Posterior vena cava (tissue), 2 donors: ENCODE measurements around the gene SLX1A. TPM values are rescaled to one million over a fixed set of nuclear protein-coding genes. Genes with fewer than 3 reads are reported as not detected.
"Not testable (repeated sequence)": the region's sequence is repeated elsewhere in the genome, so short reads cannot be mapped to it uniquely, and the experiment has no call there.

Experiments used
- DNase-seq: peaks from one replicate; pipeline ENCODE4 v3.0.0-alpha.2; 2020; ENCODE audit warnings: low spot score
- intact Hi-C, 2 donors: fragments of 100-400 bp; cut with DNase I; formaldehyde crosslinking; loops; one replicate each; pipeline versions ENCODE4 v1.14.1 to v1.14.2; 2022 to 2023
- long read RNA-seq, 2 donors: library from polyadenylated mRNA; unstranded; transcript quantifications; one replicate each; pipeline ENCODE4 v2.0.0, GENCODE V29; 2020 to 2021
- total RNA-seq, 2 donors: library from RNA; stranded (reverse); fragmentation: NEBNext Ultra II Directional; extraction: Animal tissue kit (Norgen Biotek cat#: 25700); gene quantifications; one replicate each; pipeline ENCODE4 v1.2.1, GENCODE V29; 2021
- donor health status: DM: yes; HTN: yes; CAD: no.
- donor health status: DM: yes; HTN: yes; CAD: no.

SLX1A gene
- total RNA-seq = 10 to 100 TPM; 19.8 to 21.5 TPM
- long read RNA-seq, donor 1, partial matches to known transcripts = 1 of 6 reads
- long read RNA-seq, donor 1, other reads (novel, unspliced or antisense) = 0 of 6 reads
- long read RNA-seq, donor 2, transcript SLX1A-201 (6 exons, 1,091 nt) = major isoform, 25 of 36 reads
- long read RNA-seq, donor 2, partial matches to known transcripts = 1 of 36 reads
- long read RNA-seq, donor 2, other reads (novel, unspliced or antisense) = 3 of 36 reads

- DNase-seq = not testable (repeated sequence)
These were observed at the start of gene SLX1A, which contains the start of gene BOLA2B for GRCh38 chr16:30193615-30194014. SLX1A (plus strand) TSS chr16:30193875; CDS start chr16:30194085, 210 bp downstream. BOLA2B (minus strand) TSS chr16:30193666; CDS start chr16:30193595, 71 bp downstream.

DNA sequence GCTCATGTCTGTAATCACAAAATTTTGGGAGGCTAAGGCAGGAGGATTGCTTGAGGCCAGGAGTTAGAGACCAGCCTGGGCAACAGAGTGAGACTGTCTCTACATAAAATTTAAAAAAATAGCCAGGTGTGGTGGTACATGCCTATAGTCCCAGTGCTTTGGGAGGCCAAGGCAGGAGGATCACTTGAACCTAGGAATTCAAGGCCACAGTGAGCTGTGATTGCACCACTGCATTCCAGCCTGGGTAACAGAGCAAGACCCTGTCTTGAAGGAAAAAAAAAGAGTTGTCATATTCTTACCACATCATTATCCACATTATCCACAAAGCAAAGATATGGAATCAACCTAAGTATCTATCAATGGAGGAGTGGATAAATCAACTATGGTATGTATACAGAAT lies 49.7 kb upstream of the SLX1A start:
- no peak for DNase-seq
- intact Hi-C loops = no loop called here

More at GRCh38 chr16:30193615-30194014, at the start of gene SLX1A, which contains the start of gene BOLA2B:
- intact Hi-C loops = not testable (repeated sequence)

- intact Hi-C loops = no loop called here
- DNase-seq = no peak
These were observed 48.8 kb upstream of the SLX1A start for GRCh38 chr16:30144917-30145316.

- no peak for DNase-seq
- intact Hi-C loops = no loop called here
These were observed 48.0 kb upstream of the SLX1A start for GRCh38 chr16:30145657-30146056.

DNA sequence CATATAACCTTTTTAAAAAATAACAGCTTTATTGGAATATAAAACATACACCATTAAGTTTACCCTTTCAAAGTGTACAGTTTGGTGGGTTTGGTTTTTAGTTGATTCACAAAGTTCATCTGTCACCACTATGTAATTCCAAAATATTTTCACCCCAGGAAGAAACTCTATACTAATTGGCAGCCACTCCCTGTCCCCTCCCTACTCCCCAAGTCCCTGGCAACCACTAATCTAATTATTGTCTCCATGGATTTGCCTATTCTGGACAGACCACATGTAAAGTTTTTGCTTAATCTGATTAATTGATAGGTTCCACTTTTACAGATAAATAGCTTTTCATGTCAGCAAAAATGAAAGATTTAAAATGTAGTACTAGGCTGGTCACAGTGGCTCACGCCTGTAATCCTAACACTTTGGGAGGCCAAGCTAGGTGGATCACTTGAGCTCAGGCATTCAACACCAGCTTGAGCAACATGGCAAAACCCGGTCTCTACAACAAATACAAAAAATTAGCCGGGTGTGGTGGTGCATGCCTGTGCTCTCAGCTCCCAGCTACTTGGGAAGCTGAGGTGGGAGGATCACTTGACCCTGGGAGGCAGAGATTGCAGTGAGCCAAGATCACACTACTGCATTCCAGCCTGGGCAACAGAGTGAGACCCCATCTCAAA lies 45.7 kb upstream of the SLX1A start:
- intact Hi-C loops = no loop called here

DNA sequence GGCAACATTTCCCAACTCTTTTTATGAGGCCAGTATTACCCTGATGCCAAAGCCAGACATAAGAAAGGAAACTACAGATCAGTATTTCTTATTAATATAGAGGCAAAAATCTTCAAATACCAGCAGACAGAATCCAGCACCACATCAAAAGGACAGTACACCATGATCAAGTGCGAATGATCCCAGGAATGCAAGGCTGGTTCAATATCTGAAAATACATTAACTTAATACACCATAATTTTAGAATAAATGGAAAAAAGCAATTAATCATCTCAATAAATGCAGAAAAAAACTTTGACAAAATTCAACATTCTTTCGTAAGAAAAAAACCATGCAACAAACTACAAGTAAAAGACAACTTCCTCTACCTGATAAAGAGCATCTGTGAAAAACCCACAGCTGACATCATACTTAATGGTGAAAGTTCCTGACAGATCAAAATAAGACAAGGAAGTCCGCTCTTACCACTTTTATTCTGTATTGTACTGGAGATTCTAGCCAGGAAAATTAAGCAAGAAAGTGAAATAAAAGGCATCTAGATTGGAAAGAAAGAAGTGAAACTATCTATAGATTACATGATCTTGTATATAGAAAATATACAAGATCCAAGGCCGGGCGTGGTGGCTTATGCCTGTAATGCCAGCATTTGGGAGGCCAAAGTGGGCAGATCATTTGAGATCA lies 44.3 kb upstream of the SLX1A start:
- DNase-seq = no peak
- intact Hi-C loops = no loop called here

More for the DNA sequence above, 45.7 kb upstream of the SLX1A start:
- DNase-seq = peak; percentile 35

- intact Hi-C loops = no loop called here
- DNase-seq = no peak
These were observed 42.6 kb upstream of the SLX1A start for GRCh38 chr16:30151091-30151490.

DNA sequence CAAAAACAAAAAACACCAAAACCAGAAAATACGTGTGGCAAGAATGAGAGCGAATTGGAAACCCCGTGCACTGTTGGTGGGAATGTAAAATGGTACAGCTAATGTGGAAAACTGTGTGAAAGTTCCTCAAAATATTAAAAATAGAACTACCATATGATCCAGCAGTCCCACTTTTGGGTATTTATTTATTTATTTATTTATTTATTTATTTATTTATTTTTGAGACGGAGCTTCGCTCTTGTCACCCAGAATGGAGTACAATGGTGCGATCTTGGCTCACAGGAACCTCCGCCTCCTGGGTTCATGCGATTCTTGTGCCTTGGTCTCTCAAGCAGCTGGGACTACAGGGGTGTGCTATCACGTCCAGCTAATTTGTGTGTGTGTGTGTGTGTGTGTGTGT lies 41.2 kb upstream of the SLX1A start:
- intact Hi-C loops = no loop called here
- no peak for DNase-seq

DNA sequence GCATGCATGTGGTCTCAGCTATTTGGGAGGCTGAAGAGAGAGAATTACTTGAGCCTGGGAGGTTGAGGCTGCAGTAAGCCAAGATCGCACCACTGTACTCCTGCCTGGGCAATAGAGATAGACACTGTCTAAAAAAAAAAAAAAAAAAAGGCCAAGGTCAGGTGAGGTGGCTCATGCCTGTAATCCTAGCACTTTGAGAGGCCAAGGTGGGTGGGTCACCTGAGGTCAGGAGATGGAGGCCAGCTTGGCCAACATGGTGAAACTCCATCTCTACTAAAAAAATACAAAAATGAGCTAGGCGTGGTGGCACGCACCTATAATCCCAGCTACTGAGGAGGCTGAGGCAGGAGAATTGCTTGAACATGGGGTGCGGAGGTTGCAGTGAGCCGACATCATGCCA lies 38.5 kb upstream of the SLX1A start:
- intact Hi-C loops = no loop called here
- no peak for DNase-seq

DNA sequence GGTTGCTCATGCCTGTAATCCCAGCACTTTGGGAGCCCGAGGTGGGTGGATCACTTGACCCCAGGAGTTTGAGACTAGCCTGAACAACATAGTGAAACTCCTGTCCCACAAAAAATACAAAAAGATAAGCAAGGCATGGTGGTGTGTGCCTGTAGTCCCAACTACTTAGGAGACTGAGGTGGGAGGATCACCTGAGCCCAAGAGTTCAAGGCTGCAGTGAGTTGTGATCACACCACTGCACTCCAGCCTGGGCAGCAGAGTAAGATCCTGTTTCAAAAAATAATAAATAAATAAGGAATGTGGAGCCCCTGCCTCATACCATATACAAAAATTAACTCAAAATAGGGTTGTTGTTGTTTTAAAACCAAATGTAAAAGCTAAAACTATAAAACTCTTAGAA lies 36.5 kb upstream of the SLX1A start:
- DNase-seq = no peak
- intact Hi-C loops = no loop called here

- intact Hi-C loops = no loop called here
These were observed 30.1 kb upstream of the SLX1A start for GRCh38 chr16:30163538-30163937.

DNA sequence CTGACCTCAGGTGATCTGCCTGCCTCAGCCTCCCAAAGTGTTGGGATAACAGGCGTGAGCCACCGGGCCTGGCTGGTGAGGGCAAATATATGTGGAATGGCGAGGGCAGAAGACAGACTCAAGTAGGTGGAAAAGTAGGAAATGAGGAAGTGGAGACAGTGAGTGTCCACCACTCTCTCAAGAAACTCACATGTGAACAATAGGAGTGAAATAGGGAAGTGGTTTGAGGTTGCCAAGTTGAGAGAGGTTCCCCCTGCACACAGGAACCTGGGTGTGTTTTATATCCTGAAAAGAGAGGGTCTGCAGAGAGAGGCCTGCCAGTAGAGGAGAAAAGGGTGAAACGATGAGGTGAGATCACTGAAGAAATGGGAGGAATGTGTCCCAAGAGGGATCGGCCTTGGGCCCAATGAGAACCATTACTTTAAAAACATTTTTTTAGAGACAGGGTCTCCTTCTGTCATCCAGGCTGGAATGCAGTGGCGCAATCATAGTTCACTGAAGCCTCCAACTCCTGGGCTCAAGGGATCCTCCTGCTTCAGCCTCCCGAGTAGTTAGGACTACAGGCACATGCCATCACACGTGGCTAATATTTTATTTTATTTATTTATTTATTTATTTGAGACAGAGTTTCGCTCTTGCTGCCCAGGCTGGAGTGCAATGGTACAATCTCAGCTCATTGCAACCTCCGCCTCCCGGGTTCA lies 27.3 kb upstream of the SLX1A start:
- intact Hi-C loops = no loop called here
- DNase-seq = peak; percentile 35

More at GRCh38 chr16:30163538-30163937, 30.1 kb upstream of the SLX1A start:
- no peak for DNase-seq

- peak; percentile 55 for DNase-seq
- intact Hi-C loops = not testable (repeated sequence)
These were observed 24.9 kb upstream of the SLX1A start for GRCh38 chr16:30168746-30169145.

DNA sequence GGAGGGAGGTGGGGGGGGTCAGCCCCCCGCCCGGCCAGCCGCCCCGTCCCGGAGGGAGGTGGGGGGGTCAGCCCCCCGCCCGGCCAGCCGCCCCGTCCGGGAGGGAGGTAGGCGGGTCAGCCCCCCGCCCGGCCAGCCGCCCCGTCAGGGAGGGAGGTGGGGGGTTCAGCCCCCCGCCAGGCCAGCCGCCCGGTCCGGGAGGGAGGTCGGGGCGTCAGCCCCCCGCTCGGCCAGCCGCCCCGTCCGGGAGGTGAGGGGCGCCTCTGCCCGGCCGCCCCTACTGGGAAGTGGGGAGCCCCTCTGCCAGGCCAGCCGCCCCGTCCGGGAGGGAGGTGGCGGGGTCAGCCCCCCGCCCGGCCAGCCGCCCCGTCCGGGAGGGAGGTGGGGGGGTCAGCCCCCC lies 24.3 kb upstream of the SLX1A start:
- peak; percentile 5 for DNase-seq
- intact Hi-C loops = not testable (repeated sequence)

- DNase-seq, intact Hi-C loops: not testable (repeated sequence)
These were observed 23.5 kb upstream of the SLX1A start for GRCh38 chr16:30170145-30170544.

GRCh38 chr16:30173054-30173453 lies 20.6 kb upstream of the SLX1A start:
- no peak for DNase-seq
- intact Hi-C loops = no loop called here

DNA sequence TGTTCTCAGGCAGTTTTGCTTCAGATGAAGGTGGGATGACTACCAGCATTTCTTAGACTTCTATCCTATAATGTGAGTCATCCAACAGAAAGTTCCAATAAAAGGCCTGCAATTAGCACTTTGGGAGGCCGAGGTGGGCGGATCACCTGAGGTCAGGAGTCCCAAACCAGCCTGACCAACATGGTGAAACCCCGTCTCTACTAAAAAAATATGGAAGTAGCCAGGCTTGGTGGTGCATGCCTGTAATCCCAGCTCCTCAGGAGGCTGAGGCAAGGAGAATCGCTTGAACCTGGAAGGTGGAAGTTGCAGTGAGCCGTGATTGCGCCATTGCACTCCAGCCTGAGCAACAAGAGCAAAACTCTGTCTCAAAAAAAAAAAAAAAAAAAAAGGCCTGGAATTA lies 16.8 kb upstream of the SLX1A start:
- intact Hi-C loops, DNase-seq: not testable (repeated sequence)

- intact Hi-C loops = no loop called here
- no peak for DNase-seq
These were observed 14.5 kb upstream of the SLX1A start for GRCh38 chr16:30179195-30179594.

GRCh38 chr16:30179931-30180330 lies 13.7 kb upstream of the SLX1A start:
- DNase-seq = no peak
- intact Hi-C loops = no loop called here

GRCh38 chr16:30180741-30181140 lies 12.9 kb upstream of the SLX1A start:
- no peak for DNase-seq
- intact Hi-C loops = no loop called here
